PC-9 (cell line): ENCODE results near the gene DNAJC13.

Experiments used
- EZH2 ChIP-seq: fragments of 200-600 bp; sonication (generic); IDR thresholded peaks from 2 replicates; pipeline ENCODE4 v1.8.0; 2017; ENCODE audit warnings: antibody characterized with exemption, low read depth
- TF ChIP-seq, protein P1 (sequence below): fragments of 200-600 bp; sonication (generic); conservative IDR thresholded peaks from 2 replicates; pipeline ENCODE4 v1.6.1; 2017; ENCODE audit warnings: mixed run types, antibody characterized with exemption, mild to moderate bottlenecking, moderate library complexity

GRCh38 chr3:132368515-132368914 is 48.8 kb upstream of the DNAJC13 start:
- TF ChIP-seq, protein P1, sequence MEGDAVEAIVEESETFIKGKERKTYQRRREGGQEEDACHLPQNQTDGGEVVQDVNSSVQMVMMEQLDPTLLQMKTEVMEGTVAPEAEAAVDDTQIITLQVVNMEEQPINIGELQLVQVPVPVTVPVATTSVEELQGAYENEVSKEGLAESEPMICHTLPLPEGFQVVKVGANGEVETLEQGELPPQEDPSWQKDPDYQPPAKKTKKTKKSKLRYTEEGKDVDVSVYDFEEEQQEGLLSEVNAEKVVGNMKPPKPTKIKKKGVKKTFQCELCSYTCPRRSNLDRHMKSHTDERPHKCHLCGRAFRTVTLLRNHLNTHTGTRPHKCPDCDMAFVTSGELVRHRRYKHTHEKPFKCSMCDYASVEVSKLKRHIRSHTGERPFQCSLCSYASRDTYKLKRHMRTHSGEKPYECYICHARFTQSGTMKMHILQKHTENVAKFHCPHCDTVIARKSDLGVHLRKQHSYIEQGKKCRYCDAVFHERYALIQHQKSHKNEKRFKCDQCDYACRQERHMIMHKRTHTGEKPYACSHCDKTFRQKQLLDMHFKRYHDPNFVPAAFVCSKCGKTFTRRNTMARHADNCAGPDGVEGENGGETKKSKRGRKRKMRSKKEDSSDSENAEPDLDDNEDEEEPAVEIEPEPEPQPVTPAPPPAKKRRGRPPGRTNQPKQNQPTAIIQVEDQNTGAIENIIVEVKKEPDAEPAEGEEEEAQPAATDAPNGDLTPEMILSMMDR = no peak
- TF ChIP-seq EZH2 = no peak
